ENCODE data around the gene ECM1. TPM values are rescaled to one million over a fixed set of nuclear protein-coding genes. Genes with fewer than 3 reads are reported as not detected.

ECM1 gene
- total RNA-seq, 2 donors from 2014 or later: 22.8 to 54.0 TPM

DNA sequence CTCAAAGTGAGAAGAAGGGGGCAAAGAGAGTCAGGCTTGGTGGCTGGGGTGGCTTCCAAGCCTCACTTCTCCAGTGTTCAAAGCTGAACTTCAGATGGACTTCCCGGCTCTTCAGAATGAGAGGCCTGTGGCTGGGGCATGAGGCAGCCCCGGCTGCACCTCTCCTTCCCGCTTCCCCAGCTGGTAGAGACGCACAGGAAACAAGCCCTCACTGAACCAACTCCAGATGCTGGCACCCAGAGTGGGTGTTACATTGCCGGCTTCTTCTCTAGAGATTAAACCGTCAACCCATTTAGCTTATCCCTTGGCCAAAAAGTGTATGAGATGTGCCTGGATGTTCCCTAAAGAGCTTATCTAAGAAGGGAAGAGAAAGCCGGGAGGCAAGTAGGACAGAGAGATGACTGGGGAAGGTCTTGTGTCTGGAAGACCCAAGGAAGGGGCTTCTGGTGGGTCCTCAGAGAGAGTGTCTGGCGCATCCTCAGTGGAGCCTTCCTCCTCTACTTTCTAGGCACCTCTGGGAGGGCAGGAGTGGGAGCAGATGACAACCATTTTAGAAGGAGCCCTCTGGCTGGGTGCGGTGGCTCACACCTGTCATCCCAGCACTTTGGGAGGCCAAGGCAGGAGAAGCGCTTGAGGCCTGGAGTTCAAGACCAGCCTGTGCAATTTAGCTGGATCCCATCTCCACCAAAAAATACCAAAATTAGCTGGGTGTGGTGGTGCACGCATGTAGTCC lies 43.3 kb downstream of the ECM1 start:
- DNase-seq (ENCODE audit: low spot score) (no peak), ATAC-seq (ENCODE audit: insufficient number of reproducible peaks, low FRiP score, low read depth) (no peak)
- TF ChIP-seq, protein P1, sequence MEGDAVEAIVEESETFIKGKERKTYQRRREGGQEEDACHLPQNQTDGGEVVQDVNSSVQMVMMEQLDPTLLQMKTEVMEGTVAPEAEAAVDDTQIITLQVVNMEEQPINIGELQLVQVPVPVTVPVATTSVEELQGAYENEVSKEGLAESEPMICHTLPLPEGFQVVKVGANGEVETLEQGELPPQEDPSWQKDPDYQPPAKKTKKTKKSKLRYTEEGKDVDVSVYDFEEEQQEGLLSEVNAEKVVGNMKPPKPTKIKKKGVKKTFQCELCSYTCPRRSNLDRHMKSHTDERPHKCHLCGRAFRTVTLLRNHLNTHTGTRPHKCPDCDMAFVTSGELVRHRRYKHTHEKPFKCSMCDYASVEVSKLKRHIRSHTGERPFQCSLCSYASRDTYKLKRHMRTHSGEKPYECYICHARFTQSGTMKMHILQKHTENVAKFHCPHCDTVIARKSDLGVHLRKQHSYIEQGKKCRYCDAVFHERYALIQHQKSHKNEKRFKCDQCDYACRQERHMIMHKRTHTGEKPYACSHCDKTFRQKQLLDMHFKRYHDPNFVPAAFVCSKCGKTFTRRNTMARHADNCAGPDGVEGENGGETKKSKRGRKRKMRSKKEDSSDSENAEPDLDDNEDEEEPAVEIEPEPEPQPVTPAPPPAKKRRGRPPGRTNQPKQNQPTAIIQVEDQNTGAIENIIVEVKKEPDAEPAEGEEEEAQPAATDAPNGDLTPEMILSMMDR (IDR thresholded peaks at IDR 0.05): no peak
- Histone ChIP-seq H3K4me1 (ENCODE audit: control insufficient read depth in 1 of 2, low read depth in 2 of 2) (peaks cover 31 to 53% of the 10 kb centered on the region in 2 donors), H3K27me3 (replicated peaks; ENCODE audit: insufficient read depth) (no peaks in the 10 kb centered on the region), H3K27ac (peak overlapping the region; percentile 79 to 88), H3K4me3 (peak overlapping the region; percentile 83), H3K36me3 (peaks cover 4% of the 10 kb centered on the region), H3K9me3 (no peaks in the 10 kb centered on the region)

GRCh38 chr1:150551784-150552127 lies 43.8 kb downstream of the ECM1 start:
- Histone ChIP-seq H3K9me3 (no peaks in the 10 kb centered on the region), H3K27me3 (replicated peaks; ENCODE audit: insufficient read depth) (no peaks in the 10 kb centered on the region), H3K27ac (peak overlapping the region; percentile 79 to 88), H3K4me3 (peak overlapping the region; percentile 20), H3K4me1 (ENCODE audit: control insufficient read depth in 1 of 2, low read depth in 2 of 2) (peaks cover 31 to 53% of the 10 kb centered on the region in 2 donors), H3K36me3 (peaks cover 4% of the 10 kb centered on the region)
- DNase-seq (ENCODE audit: low spot score) (no peak), ATAC-seq (ENCODE audit: insufficient number of reproducible peaks, low FRiP score, low read depth) (no peak)
- TF ChIP-seq, protein P1 (IDR thresholded peaks at IDR 0.05): no peak

DNA sequence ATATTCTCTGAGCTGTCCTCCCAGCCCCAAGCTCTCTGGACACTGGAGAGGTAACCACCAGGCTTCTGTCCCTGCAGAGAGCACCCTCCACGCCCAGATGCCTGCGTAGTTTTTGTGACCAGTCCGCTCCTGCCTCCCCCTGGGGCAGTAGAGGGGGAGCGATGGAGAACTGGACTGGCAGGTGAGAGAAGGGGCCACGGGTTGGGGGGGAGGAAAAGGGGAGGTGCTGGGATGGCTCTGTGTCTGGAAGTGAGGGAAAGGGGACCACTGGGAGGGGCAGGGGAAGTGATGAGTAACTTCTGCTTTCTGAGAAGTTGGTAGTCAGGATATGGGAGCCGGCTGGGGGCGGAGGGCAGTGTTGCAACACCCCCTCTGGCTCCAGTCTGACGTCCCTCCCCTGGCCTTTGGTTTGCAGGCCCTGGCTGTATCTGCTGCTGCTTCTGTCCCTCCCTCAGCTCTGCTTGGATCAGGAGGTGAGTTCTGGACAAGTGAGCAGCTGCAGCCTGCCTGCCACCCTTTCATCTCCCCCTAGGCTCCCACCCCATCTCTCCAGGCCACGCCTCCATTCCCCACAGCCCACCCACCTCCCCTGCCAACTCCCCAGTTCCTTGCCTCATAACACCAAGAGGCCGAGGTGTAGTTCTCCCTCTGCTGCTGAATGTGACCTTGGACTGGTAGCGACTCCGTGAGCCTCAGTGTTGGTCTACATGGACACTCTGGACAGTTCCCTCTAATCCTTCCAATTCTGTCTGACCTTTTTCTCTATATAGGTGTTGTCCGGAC lies 44.4 kb downstream of the ECM1 start:
- TF ChIP-seq, protein P1 (IDR thresholded peaks at IDR 0.05): no peak
- H3K4me1 ChIP-seq (ENCODE audit: control insufficient read depth in 1 of 2, low read depth in 2 of 2): peaks cover 31 to 53% of the 10 kb centered on the region in 2 donors
- H3K27me3 ChIP-seq (replicated peaks; ENCODE audit: insufficient read depth): no peaks in the 10 kb centered on the region
- no peaks in the 10 kb centered on the region for H3K9me3 ChIP-seq
- H3K4me3 ChIP-seq: peak overlapping the region; percentile 28
- peak; percentile 89 for DNase-seq (ENCODE audit: low spot score)
- ATAC-seq (ENCODE audit: insufficient number of reproducible peaks, low FRiP score, low read depth): peak; percentile 53
- peaks cover 4% of the 10 kb centered on the region for H3K36me3 ChIP-seq
- H3K27ac ChIP-seq: peak overlapping the region; percentile 79 to 88

GRCh38 chr1:150552911-150553289 lies 45.0 kb downstream of the ECM1 start:
- peak overlapping the region; percentile 28 for H3K4me3 ChIP-seq
- peak overlapping the region; percentile 25 to 88 for H3K27ac ChIP-seq
- H3K27me3 ChIP-seq (replicated peaks; ENCODE audit: insufficient read depth): no peaks in the 10 kb centered on the region
- peaks cover 31 to 55% of the 10 kb centered on the region in 2 donors for H3K4me1 ChIP-seq (ENCODE audit: control insufficient read depth in 1 of 2, low read depth in 2 of 2)
- ATAC-seq (ENCODE audit: insufficient number of reproducible peaks, low FRiP score, low read depth): no peak
- TF ChIP-seq, protein P1 (IDR thresholded peaks at IDR 0.05): no peak
- no peaks in the 10 kb centered on the region for H3K9me3 ChIP-seq
- peaks cover 4% of the 10 kb centered on the region for H3K36me3 ChIP-seq
- DNase-seq (ENCODE audit: low spot score): no peak

GRCh38 chr1:150553392-150554085 lies 45.6 kb downstream of the ECM1 start:
- H3K9me3 ChIP-seq: no peaks in the 10 kb centered on the region
- peaks cover 4% of the 10 kb centered on the region for H3K36me3 ChIP-seq
- ATAC-seq (ENCODE audit: insufficient number of reproducible peaks, low FRiP score, low read depth) (no peak), DNase-seq (ENCODE audit: low spot score) (no peak)
- peak overlapping the region; percentile 25 to 88 for H3K27ac ChIP-seq
- peaks cover 34 to 62% of the 10 kb centered on the region in 2 donors for H3K4me1 ChIP-seq (ENCODE audit: control insufficient read depth in 1 of 2, low read depth in 2 of 2)
- H3K4me3 ChIP-seq: no peak overlapping the region
- no peaks in the 10 kb centered on the region for H3K27me3 ChIP-seq (replicated peaks; ENCODE audit: insufficient read depth)
- TF ChIP-seq, protein P1 (IDR thresholded peaks at IDR 0.05): no peak

Data from thoracic aorta (tissue), 2 donors.